Panc1 (cell line): ENCODE data around the gene JUN. TPM values are rescaled to one million over a fixed set of nuclear protein-coding genes. Genes with fewer than 3 reads are reported as not detected.

ENCODE experiments used
- ATAC-seq: fragments of 200-7000 bp; cut with Tn5 transposase; 2 replicates; pipeline ENCODE4 v1.9.1; 2020; ENCODE audit warnings: mild to moderate bottlenecking, moderate library complexity
- BruUV-seq: library from RNA; stranded (reverse); fragments of 400-500 nt; replicated peaks from 2 replicates; lab custom pipeline; 2021; lab: Mats Ljungman, UMichigan
- CTCF ChIA-PET: fragments of 300-600 bp; sonication (Branson Sonifier 250); formaldehyde crosslinking; loops from one replicate; lab custom pipeline; 2022; ENCODE audit warnings: antibody characterized with exemption; lab: Charles Lee
- POLR2A ChIA-PET: fragments of 300-600 bp; sonication (Branson Sonifier 250); formaldehyde crosslinking; loops from one replicate; lab custom pipeline; 2022; ENCODE audit warnings: antibody characterized with exemption; lab: Charles Lee
- DNase-seq: peaks from one replicate; pipeline ENCODE4 v3.0.0-alpha.2; 2010; ENCODE audit warnings: low read depth, low spot score
- H3K27ac ChIP-seq: 2 replicates; pipeline ENCODE4 v1.5.1; 2011; ENCODE audit warnings: mild to moderate bottlenecking, low read length, inconsistent platforms
- H3K27me3 ChIP-seq: fragments of 200-500 bp; sonication (Bioruptor generic); 2 replicates; pipeline ENCODE4 v1.6.0; 2014; ENCODE audit warnings: low read length, inconsistent platforms; ENCODE audit not compliant: control insufficient read depth, insufficient read depth
- H3K36me3 ChIP-seq: fragments of 200-500 bp; sonication (Bioruptor generic); 2 replicates; pipeline ENCODE4 v1.5.1; 2014; ENCODE audit warnings: inconsistent platforms, mild to moderate bottlenecking, low read length, moderate library complexity; ENCODE audit not compliant: control insufficient read depth, insufficient read depth
- H3K4me1 ChIP-seq: 2 replicates; pipeline ENCODE4 v1.5.1; 2011; ENCODE audit warnings: inconsistent platforms, mild to moderate bottlenecking, low read length, moderate library complexity; ENCODE audit not compliant: control insufficient read depth, insufficient read depth
- H3K4me3 ChIP-seq, 2 experiments: 2 replicates each; pipeline ENCODE4 v1.5.1; 2011 to 2012; ENCODE audit warnings: low read depth in 2 of 2, low read length in 2 of 2, mild to moderate bottlenecking in 2 of 2, inconsistent platforms in 1 of 2, moderate library complexity in 1 of 2
- H3K9me3 ChIP-seq: fragments of 200-500 bp; sonication (Bioruptor generic); 2 replicates; pipeline ENCODE4 v1.5.1; 2014; ENCODE audit warnings: low read depth, mild to moderate bottlenecking, inconsistent platforms, low read length, moderate library complexity; ENCODE audit not compliant: control insufficient read depth, insufficient read depth
- POLR2AphosphoS5 ChIP-seq: IDR thresholded peaks from 2 replicates; pipeline ENCODE4 v1.6.1; 2012; ENCODE audit warnings: mild to moderate bottlenecking, low read depth, low read length, moderate library complexity
- REST ChIP-seq, 2 experiments: IDR thresholded peaks; 2 replicates each; pipeline ENCODE4 v1.6.1; 2011 to 2012; ENCODE audit warnings: low read depth in 2 of 2, control low read depth in 1 of 2, low read length in 1 of 2, mild to moderate bottlenecking in 1 of 2, moderate library complexity in 1 of 2; ENCODE audit not compliant: insufficient read depth in 1 of 2
- SIN3A ChIP-seq: IDR thresholded peaks from 2 replicates; pipeline ENCODE4 v1.6.1; 2012; ENCODE audit warnings: low read depth, mild to moderate bottlenecking, low read length, moderate library complexity, borderline replicate concordance; ENCODE audit not compliant: insufficient read depth
- TCF7L2 ChIP-seq: IDR thresholded peaks from 2 replicates; pipeline ENCODE4 v1.6.1; 2011; ENCODE audit warnings: mild to moderate bottlenecking, low read depth, low read length, inconsistent platforms
- in situ Hi-C: cut with HindIII; loops from 2 replicates; pipeline ENCODE4 v1.10.0; 2016; ENCODE audit warnings: low sequenced_read_pairs, low pct_unique_long_range_greater_than_20kb
- intact Hi-C: fragments of 100-400 bp; cut with micrococcal nuclease; formaldehyde crosslinking; loops from one replicate; pipeline ENCODE4 v1.10.0; 2022; ENCODE audit not compliant: unreplicated experiment
- total RNA-seq: library from RNA; stranded (reverse); gene quantifications from one replicate; pipeline ENCODE4 v1.2.1, GENCODE V29; 2021; ENCODE audit not compliant: unreplicated experiment
- TF ChIP-seq, protein P1 (sequence below): fragments of 450-650 bp; IDR thresholded peaks from 2 replicates; pipeline ENCODE4 v1.5.1; 2017; ENCODE audit warnings: mild to moderate bottlenecking

The JUN gene
- total RNA-seq, 1 experiment from 2014 or later: 70.0 TPM

DNA sequence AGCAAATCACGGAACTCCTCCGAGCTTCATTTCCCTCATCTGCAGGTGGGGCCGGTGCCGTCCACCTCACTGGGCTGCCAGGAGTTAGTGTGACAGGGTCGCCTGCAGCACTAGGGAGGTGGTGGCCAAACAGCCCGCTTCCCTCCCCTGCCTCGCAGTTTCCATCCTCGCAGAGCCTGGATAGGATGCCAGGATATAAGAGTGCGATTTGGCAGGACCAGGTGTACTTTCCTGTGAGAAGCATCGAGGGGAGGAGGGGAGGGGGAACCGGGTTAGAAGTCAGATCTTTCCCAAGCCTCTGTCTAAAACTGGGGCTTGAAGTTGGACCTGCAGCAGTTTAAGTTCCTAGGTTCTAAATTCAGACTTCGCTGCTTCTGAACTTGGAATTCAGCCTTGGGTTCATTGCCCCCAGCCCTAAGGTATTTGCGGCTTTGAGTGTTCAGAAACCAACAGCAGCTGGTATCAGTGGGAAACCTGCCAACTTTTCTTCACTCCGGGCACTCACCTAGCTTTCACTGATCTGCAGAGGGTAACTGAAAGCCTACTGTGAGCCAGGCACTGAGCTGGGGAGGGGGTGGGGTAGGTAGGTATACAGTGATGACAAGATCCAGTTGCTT is 1.7 kb upstream of the JUN start:
- peak overlapping the region; percentile 70 to 88 for H3K4me3 ChIP-seq
- ATAC-seq (peak; percentile 6), DNase-seq (no peak)
- POLR2A ChIA-PET: interaction anchor here (0.7 kb wide), 2 partner anchors 231 to 974 kb away, joined by 3 read pairs; no protein-coding TSS in a partner anchor
- intact Hi-C loops (loop anchor here (2.0 to 5.0 kb wide), 2 partner anchors 117 to 511 kb away; partner anchors contain the start of gene FGGY), in situ Hi-C loops (no loop called here)
- TF ChIP-seq, protein P1, sequence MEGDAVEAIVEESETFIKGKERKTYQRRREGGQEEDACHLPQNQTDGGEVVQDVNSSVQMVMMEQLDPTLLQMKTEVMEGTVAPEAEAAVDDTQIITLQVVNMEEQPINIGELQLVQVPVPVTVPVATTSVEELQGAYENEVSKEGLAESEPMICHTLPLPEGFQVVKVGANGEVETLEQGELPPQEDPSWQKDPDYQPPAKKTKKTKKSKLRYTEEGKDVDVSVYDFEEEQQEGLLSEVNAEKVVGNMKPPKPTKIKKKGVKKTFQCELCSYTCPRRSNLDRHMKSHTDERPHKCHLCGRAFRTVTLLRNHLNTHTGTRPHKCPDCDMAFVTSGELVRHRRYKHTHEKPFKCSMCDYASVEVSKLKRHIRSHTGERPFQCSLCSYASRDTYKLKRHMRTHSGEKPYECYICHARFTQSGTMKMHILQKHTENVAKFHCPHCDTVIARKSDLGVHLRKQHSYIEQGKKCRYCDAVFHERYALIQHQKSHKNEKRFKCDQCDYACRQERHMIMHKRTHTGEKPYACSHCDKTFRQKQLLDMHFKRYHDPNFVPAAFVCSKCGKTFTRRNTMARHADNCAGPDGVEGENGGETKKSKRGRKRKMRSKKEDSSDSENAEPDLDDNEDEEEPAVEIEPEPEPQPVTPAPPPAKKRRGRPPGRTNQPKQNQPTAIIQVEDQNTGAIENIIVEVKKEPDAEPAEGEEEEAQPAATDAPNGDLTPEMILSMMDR: peak; percentile 36
- no peak for TF ChIP-seq TCF7L2
- no peak for TF ChIP-seq REST (IDR thresholded peaks at IDR 0.05; ENCODE audit: insufficient read depth in 1 of 2, low read depth in 2 of 2, low read length in 1 of 2)
- TF ChIP-seq SIN3A: no peak
- no peak for TF ChIP-seq POLR2AphosphoS5
- H3K36me3 ChIP-seq: peaks cover 6% of the 10 kb centered on the region; the same call in 1 of the 2 replicates
- no peaks in the 10 kb centered on the region; the same call in 1 of the 2 replicates for H3K9me3 ChIP-seq
- H3K27me3 ChIP-seq: no peaks in the 10 kb centered on the region
- BruUV-seq: no TSS peak
- CTCF ChIA-PET: interaction anchor here (0.6 kb wide), 1 partner anchor 22 kb away, joined by 6 read pairs; no protein-coding TSS in a partner anchor
- peaks cover 19% of the 10 kb centered on the region for H3K4me1 ChIP-seq
- H3K27ac ChIP-seq: peak overlapping the region; percentile 93

DNA sequence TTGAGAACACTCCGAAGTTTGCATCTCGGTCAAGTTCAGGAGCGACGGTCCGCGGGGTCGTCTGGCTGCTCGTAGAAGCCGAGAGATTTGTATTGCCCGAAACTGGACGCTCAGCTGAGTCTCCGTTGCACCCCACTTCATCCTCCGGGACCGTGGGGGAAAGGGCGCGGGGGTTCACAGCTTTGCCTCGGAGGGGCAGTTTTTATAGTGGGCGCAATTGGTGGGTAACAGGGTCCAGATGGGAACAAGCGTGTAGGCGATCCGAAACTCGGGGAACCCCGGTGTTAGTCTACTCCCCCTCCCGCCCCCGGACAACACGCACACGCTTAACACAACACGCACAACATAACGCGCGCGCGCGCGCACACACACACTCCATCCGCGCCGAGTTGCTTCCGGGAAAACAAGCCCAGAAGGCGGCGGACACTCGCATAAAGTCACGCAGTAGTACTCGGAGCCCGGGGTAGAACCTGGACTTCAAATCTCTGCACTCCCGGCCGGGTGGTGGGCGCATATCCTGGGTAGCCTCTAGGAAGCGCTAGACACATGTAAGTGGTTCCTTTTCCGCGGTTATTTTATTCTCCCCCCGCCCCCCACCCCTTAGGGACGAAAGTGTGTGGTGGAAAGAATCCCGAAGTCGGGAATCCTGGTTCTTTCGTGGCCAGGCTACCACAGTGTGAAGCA is 1.1 kb upstream of the JUN start:
- no peak for DNase-seq
- intact Hi-C loops: loop anchor here (2.0 to 5.0 kb wide), 4 partner anchors 117 to 912 kb away; partner anchors contain the start of gene FGGY

More for the DNA sequence above, 1.1 kb upstream of the JUN start:
- Histone ChIP-seq H3K4me3 (peak overlapping the region; percentile 70 to 88), H3K4me1 (peaks cover 26% of the 10 kb centered on the region), H3K9me3 (no peaks in the 10 kb centered on the region; the same call in 1 of the 2 replicates), H3K27me3 (no peaks in the 10 kb centered on the region), H3K36me3 (peaks cover 6% of the 10 kb centered on the region; the same call in 1 of the 2 replicates), H3K27ac (peak overlapping the region; percentile 93)
- ChIA-PET POLR2A (interaction anchor here (0.7 to 1.6 kb wide), 2 partner anchors 228 to 974 kb away, joined by 3 to 6 read pairs; no protein-coding TSS in a partner anchor), CTCF (interaction anchor here (0.6 kb wide), 1 partner anchor 621 kb away, joined by 3 read pairs; no protein-coding TSS in a partner anchor)
- BruUV-seq: TSS peak; percentile 95
- peak; percentile 53 for ATAC-seq
- no peak for TF ChIP-seq TCF7L2
- no peak; the same call in none of the 2 replicates for TF ChIP-seq POLR2AphosphoS5
- no peak for TF ChIP-seq SIN3A
- TF ChIP-seq REST (IDR thresholded peaks at IDR 0.05; ENCODE audit: insufficient read depth in 1 of 2, low read depth in 2 of 2, low read length in 1 of 2): no peak; a peak in 1 of 4 replicates
- TF ChIP-seq, protein P1: peak; percentile 88
- in situ Hi-C loops: no loop called here
